ENCODE measurements around the gene VAMP2. TPM values are rescaled to one million over a fixed set of nuclear protein-coding genes. Genes with fewer than 3 reads are reported as not detected.

Gene VAMP2
- total and polyA plus RNA-seq, 4 donors: 4.2 to 25.9 (median 10.2) TPM

GRCh38 chr17:8133399-8133798 lies 29.3 kb downstream of the VAMP2 start:
- H3K27ac ChIP-seq (ENCODE audit: low read depth in 1 of 2, low read length in 2 of 2): no peak overlapping the region
- H3K4me1 ChIP-seq (ENCODE audit: control insufficient read depth in 4 of 4, insufficient read depth in 4 of 4, low read length in 3 of 4): peaks cover 0 to 4% (median 0%) of the 10 kb centered on the region in 4 donors
- H3K9me3 ChIP-seq (ENCODE audit: control insufficient read depth in 4 of 4, low read length in 3 of 4): no peaks in the 10 kb centered on the region
- no peaks in the 10 kb centered on the region for H3K36me3 ChIP-seq (ENCODE audit: control insufficient read depth in 4 of 4, insufficient read depth in 3 of 4, low read depth in 1 of 4, low read length in 3 of 4)
- peaks cover 0 to 1% (median 0%) of the 10 kb centered on the region in 4 donors for H3K27me3 ChIP-seq (ENCODE audit: control insufficient read depth in 4 of 4, insufficient read depth in 4 of 4, low read length in 3 of 4)
- no peak for TF ChIP-seq HNF4G (IDR thresholded peaks at IDR 0.05)
- H3K4me3 ChIP-seq (ENCODE audit: low read depth in 1 of 3, low read length in 3 of 3): no peak overlapping the region
- WGBS: 77% methylated on average over 12 of the region's 12 CpGs
- no peak for DNase-seq (ENCODE audit: low spot score)
- H3K9ac ChIP-seq (ENCODE audit: low read depth in 1 of 2, low read length in 2 of 2): no peak overlapping the region

GRCh38 chr17:8131844-8132441 lies 30.8 kb downstream of the VAMP2 start:
- Histone ChIP-seq H3K27ac (ENCODE audit: low read depth in 1 of 2, low read length in 2 of 2) (no peak overlapping the region), H3K27me3 (ENCODE audit: control insufficient read depth in 4 of 4, insufficient read depth in 4 of 4, low read length in 3 of 4) (peaks cover 0 to 3% (median 0%) of the 10 kb centered on the region in 4 donors), H3K9me3 (ENCODE audit: control insufficient read depth in 4 of 4, low read length in 3 of 4) (no peaks in the 10 kb centered on the region), H3K36me3 (ENCODE audit: control insufficient read depth in 4 of 4, insufficient read depth in 3 of 4, low read depth in 1 of 4, low read length in 3 of 4) (no peaks in the 10 kb centered on the region), H3K4me1 (ENCODE audit: control insufficient read depth in 4 of 4, insufficient read depth in 4 of 4, low read length in 3 of 4) (peaks cover 0 to 4% (median under 1%) of the 10 kb centered on the region in 4 donors), H3K4me3 (ENCODE audit: low read depth in 1 of 3, low read length in 3 of 3) (no peak overlapping the region), H3K9ac (ENCODE audit: low read depth in 1 of 2, low read length in 2 of 2) (no peak overlapping the region)
- WGBS: 77% methylated on average over 3 of the region's 3 CpGs
- TF ChIP-seq, protein P1, sequence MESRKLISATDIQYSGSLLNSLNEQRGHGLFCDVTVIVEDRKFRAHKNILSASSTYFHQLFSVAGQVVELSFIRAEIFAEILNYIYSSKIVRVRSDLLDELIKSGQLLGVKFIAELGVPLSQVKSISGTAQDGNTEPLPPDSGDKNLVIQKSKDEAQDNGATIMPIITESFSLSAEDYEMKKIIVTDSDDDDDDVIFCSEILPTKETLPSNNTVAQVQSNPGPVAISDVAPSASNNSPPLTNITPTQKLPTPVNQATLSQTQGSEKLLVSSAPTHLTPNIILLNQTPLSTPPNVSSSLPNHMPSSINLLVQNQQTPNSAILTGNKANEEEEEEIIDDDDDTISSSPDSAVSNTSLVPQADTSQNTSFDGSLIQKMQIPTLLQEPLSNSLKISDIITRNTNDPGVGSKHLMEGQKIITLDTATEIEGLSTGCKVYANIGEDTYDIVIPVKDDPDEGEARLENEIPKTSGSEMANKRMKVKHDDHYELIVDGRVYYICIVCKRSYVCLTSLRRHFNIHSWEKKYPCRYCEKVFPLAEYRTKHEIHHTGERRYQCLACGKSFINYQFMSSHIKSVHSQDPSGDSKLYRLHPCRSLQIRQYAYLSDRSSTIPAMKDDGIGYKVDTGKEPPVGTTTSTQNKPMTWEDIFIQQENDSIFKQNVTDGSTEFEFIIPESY (IDR thresholded peaks at IDR 0.05): no peak
- TF ChIP-seq RAD21 (IDR thresholded peaks at IDR 0.05) (no peak), NR2F2 (IDR thresholded peaks at IDR 0.05) (no peak), CTCF (IDR thresholded peaks at IDR 0.05; ENCODE audit: low read depth, low read length, missing input control) (no peak), FOXA2 (IDR thresholded peaks at IDR 0.05) (no peak), RXRA (IDR thresholded peaks at IDR 0.05) (no peak), FOXA1 (IDR thresholded peaks at IDR 0.05) (no peak), GABPA (IDR thresholded peaks at IDR 0.05 in 1 of 2, conservative IDR thresholded peaks at IDR 0.05 in 1 of 2) (no peak), SP1 (IDR thresholded peaks at IDR 0.05) (no peak)
- TF ChIP-seq, protein P2, sequence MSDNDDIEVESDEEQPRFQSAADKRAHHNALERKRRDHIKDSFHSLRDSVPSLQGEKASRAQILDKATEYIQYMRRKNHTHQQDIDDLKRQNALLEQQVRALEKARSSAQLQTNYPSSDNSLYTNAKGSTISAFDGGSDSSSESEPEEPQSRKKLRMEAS (IDR thresholded peaks at IDR 0.05): no peak
- DNase-seq (ENCODE audit: low spot score): no peak

DNA sequence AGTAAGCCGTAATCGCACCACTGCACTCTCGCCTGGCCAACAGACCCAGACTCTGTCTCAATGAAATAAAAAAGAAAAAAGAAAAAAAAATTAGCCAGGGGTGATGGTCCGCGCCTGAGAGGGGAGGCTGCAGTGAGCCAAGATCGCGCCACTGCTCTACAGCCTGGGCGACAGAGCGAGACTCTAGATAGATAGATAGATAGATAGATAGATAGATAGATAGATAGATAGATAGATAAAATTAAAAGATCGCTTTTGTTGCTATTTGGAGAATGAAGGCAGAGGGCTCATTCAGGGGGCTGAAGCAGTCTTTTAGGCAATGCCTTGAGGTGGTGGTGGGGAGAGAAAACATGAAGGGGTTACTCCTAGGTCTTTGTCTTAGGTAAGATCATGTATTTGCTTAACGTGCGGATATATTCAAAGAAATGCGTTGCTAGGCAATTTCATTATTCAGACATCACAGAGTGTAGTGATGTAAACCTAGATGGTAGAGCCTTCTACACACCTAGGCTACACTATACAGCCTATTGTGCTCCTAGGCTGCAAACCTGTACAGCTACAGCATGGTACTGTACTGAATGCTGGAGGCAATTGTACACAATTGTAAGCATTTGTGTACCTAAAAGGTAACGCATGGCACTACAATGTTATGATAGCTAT lies 34.5 kb downstream of the VAMP2 start:
- no peaks in the 10 kb centered on the region for H3K36me3 ChIP-seq (ENCODE audit: control insufficient read depth in 4 of 4, insufficient read depth in 3 of 4, low read depth in 1 of 4, low read length in 3 of 4)
- H3K4me1 ChIP-seq (ENCODE audit: control insufficient read depth in 4 of 4, insufficient read depth in 4 of 4, low read length in 3 of 4): peaks cover 14 to 36% (median 27%) of the 10 kb centered on the region in 4 donors
- 73% methylated on average over 14 of the region's 14 CpGs for WGBS
- no peaks in the 10 kb centered on the region for H3K9me3 ChIP-seq (ENCODE audit: control insufficient read depth in 4 of 4, low read length in 3 of 4)
- H3K9ac ChIP-seq (ENCODE audit: low read depth in 1 of 2, low read length in 2 of 2): no peak overlapping the region
- H3K27me3 ChIP-seq (ENCODE audit: control insufficient read depth in 4 of 4, insufficient read depth in 4 of 4, low read length in 3 of 4): peaks cover 2 to 9% (median 5%) of the 10 kb centered on the region in 4 donors
- TF ChIP-seq SP1 (IDR thresholded peaks at IDR 0.05) (no peak), NR2F2 (IDR thresholded peaks at IDR 0.05) (no peak), HNF4G (IDR thresholded peaks at IDR 0.05) (no peak), GABPA (IDR thresholded peaks at IDR 0.05 in 1 of 2, conservative IDR thresholded peaks at IDR 0.05 in 1 of 2) (no peak), EGR1 (IDR thresholded peaks at IDR 0.05; ENCODE audit: low read depth in 2 of 2) (no peak), REST (IDR thresholded peaks at IDR 0.05) (no peak), JUND (IDR thresholded peaks at IDR 0.05) (no peak), RAD21 (IDR thresholded peaks at IDR 0.05) (no peak), FOXA1 (IDR thresholded peaks at IDR 0.05) (no peak), RXRA (IDR thresholded peaks at IDR 0.05) (no peak)
- TF ChIP-seq, protein P3, sequence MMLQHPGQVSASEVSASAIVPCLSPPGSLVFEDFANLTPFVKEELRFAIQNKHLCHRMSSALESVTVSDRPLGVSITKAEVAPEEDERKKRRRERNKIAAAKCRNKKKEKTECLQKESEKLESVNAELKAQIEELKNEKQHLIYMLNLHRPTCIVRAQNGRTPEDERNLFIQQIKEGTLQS (IDR thresholded peaks at IDR 0.05): no peak
- TF ChIP-seq, protein P1 (IDR thresholded peaks at IDR 0.05): no peak
- DNase-seq (ENCODE audit: low spot score): no peak
- H3K27ac ChIP-seq (ENCODE audit: low read depth in 1 of 2, low read length in 2 of 2): no peak overlapping the region
- no peak overlapping the region for H3K4me3 ChIP-seq (ENCODE audit: low read depth in 1 of 3, low read length in 3 of 3)
